Right lobe of liver (tissue), 4 donors: ENCODE data around the gene WT1.

Experiments used
- CTCF ChIP-seq, 4 donors: fragments of 200-600 bp in 3 of 4; fragments of 450-650 bp in 1 of 4; IDR thresholded peaks; one replicate each; pipeline versions ENCODE4 v1.5.1 to v1.8.0; 2016 to 2022; ENCODE audit warnings: antibody characterized with exemption in 4 of 4, mild to moderate bottlenecking in 2 of 4
- POLR2A ChIP-seq: fragments of 450-650 bp; IDR thresholded peaks from one replicate; pipeline ENCODE4 v1.6.1; 2017; ENCODE audit warnings: antibody characterized with exemption, mild to moderate bottlenecking
- donor health status: DM: no; HTN: no; CAD: no.
- donor health status: DM: no; HTN: no; CAD: no.
- donor health status: DM: no; HTN: yes; CAD: no.

- TF ChIP-seq CTCF (IDR thresholded peaks at IDR 0.05) (no peak), POLR2A (no peak)
Observed at GRCh38 chr11:32405592-32405991, 29.7 kb downstream of the WT1 start.
